Bone marrow (tissue), 2 donors: ENCODE data around the gene STK17A.

Source experiments
- DNase-seq, 2 donors: peaks; one replicate each; lab custom pipeline; 2025; lab: John Stamatoyannopoulos, UW

STK17A gene

DNA sequence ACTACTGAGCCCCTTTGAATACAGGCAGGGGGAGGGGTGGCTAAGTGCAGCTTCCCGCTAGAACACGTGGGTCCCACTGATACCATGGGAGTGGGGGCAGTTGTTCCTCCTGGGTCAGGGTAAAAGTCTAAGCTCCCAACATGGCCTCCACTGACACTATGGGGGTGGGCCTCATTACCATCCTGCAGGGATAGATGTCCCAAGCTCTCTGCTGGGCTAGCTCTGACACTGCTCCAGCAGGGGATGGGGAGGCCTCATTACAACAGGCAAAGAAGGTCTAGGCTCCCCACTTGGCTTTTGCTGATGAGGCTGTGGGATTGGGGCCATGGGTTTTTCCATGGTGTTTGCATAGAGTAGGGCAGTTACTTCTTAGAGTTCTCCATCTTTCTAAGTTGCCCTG lies 51.5 kb downstream of the STK17A start:
- DNase-seq = no peak

DNA sequence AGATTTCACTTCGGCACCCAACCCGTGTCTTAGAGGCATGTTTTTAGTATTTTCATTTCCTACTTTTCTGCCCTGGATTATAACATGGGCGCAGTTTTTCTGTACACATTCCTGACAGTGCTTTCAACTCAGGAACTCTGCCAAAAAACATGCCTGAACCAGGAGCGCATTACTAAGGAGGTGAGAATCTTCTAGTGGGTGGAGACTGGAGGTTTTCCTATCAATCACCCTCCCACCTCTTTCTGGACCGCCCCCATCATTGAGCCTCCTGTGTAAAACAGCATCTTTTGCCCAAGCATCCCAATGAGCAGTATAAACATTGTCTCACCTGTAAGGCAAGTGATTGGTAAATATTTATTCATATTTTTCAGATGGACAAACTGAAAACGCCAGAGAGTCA lies 53.2 kb downstream of the STK17A start:
- no peak for DNase-seq

DNA sequence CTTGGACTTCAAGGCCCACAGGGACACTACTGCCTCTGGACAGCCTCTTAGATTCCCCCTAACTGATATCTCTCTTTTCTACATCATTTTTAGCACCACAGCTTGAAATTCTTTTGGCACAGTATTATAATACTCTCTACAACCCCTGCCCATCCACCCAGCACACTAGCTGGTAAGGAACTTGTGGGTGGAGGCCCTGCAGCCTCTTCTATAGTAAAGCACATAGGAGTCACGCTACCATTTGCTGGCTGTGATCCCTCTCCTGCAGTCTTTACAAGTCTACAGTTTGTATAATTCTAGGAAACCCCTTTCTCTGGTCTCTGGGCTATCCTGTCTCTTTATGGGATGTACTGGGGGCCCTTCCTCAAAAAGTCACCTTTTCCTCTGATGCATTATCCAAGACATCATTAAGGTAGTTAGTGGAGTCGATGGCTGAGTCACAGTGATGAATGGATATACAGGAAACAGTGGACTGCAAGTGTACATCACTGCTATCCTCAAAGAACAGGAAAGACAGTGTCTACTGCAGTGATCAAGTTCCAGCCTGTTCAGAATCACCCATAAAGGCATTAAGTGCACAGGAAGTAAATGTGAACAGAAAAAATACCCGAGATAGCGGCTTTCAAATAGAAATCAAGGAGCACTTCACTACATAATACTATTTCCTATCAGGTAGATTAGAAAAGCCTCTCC lies 54.4 kb downstream of the STK17A start:
- no peak for DNase-seq

DNA sequence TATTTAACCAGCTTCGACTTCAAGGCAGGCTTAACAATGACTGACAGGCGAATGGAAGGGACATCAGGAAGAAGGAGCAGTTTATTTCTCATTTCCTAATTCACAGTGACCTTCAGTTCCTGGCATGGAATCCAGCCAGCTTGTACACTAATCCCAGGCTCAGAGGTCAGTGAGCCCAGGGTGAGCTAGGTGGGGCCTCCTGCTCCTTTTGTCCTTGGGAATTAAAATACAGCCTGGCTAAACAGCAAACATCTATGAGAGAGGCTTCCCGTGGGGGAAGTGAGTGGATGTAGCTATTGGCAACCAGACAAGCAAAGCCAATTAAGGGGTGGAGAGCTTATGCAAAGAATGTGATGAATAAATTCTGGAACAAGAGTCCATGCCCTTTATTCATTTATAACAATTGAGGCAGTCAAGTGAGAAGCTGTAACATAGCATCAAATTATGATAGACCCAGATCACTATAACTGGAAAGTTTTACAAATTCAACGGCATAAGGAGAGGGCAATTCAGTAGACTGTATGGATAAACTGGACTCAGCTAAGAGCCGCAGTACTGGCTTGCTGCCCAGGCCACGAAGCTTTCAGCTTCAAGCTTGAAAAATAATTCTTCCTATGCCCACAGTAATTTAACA lies 57.1 kb downstream of the STK17A start:
- no peak for DNase-seq

DNA sequence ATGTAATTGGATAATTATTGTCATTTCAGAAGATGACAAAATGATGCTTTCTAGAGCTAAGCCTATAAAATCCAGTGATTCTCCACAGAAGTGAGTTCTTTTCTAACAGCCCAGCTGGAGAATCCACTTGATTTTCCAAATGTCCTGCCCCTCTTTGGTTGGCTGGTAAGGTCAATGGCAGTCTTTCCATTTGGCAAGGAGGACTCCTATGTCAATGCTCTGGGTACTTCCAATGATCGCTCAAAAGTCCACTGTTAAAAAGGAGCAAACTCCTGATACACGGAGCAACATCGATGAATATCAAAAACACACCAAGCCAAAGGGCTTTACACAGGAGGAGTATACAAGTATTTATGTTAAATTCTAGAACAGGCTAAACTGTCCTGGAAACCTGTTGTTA lies 57.8 kb downstream of the STK17A start:
- DNase-seq = no peak

DNA sequence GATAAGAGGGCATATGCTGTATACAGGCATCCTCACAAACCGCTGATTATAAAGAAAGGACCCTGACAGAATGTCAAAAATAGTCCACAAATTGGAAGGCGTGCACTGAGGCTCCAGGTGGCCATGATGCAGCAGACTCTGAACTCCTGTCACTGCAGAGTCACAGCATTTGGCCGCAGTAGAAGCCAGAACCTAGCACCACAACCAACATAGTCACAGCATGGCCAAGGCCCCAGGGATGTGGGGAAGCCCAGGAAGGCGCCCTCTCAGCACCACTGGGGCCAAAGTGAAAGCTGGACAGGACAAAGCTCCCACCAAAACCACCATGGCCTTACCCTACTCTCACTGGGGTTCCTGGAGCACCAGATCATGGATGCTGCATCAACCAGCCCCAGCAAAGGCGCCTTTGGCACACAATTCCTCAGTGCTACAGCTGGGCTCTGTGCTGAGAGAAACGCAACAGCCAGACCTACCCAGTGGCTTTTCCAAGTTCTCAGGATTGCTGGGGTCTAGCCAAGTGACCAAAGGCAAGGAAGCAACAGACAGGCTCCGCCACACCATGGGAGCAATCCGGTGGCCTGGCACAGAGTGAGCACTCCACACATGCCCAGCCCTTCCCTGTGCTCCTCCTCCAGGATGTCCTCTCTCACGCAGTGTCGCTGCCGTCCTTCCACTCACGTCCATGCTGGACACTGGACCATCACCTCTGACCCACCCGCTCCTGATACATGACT lies 60.2 kb downstream of the STK17A start:
- DNase-seq = no peak

DNA sequence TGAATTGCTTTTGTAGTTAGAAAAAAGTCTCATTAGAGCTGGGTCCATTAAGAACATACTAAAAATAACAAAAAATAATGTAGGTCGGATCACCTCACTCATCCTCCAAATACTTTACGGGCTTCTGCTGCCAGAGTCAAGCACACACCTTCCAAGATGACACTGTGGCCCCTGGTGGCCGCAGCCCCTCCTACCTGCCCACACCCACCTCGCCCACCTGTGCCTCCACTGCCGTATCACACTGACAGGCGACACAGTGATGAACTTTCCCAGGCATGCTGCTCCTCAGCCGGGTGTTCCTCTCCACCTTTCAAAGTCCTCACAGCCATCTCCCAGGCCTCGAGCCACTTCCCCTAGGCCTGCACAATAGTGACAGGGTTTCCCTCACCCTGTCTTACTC lies 60.9 kb downstream of the STK17A start:
- DNase-seq = no peak

DNA sequence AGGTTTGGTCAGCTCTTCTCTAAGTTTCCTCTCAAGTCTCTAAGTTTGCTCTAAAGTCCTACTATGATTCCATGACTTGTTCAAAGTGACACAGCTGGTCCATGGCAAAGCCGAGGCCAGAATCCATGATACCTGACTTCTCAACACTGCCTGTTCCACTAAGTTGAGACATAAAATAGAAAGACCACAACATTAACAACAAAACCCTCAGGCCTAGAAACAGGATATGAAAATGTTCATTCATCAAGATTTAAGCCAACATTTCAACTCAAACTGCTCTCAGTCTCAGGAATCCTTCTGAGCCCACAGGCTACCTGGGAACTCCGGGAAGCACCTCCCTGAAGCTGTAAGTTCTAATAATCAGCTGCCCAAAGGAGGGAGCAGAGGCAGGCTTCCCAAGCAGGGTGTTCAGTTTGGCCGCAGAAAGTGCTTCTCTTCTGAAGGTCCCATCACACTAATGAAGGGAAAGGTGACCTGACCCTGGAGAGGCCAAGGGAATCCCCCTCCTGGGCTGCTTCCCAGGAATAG lies 62.9 kb downstream of the STK17A start:
- no peak for DNase-seq

DNA sequence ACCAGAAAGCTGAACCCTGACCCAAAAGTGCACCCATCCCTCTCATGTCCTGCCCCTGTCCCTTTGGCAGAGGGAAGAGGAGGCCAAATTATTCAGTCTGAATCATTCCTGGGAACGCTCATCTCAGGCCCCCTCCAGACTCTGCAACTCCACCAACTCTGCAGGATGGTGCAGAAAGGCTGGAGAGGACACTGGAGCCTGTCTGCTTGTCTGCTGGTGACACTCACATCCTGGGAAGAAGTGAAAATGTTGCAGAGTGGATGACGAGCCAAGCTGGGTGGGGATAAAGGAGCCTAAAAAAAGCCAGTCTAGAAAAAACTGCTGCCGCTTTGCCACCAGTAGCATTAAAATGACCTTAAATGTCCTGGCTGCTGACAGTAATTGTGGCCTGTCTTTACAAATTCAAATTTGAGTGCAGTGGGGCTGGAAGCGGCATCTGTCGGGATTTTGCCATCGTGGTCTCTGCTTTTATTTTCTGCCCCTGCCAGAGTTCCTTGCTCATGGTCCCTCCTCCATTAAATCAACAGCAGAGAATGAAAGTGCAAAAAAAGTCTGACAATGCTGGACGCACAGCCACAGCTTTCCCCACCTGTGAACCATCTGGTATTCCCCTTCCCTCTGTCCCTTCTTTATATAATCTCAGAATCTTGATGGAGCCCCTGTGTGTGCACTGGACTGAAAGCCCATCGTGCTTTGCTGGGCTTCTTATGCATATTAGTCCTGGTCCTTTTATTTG lies 63.9 kb downstream of the STK17A start:
- no peak for DNase-seq

DNA sequence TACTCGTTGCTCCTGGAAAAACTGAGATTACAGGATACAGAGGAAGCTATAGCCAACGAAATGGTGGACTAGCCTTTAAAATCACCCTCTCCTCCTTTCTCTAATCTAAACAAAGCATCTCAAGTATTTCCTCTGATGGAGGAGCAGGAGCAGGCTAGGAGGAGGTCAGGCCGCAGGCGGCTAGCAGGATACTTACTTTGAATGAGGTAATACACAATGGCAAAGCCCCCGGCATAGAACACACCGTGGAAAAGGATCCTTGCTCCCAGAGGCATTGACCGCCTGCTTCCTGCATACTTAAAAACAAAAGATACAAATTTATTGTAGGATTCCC lies 64.4 kb downstream of the STK17A start:
- no peak for DNase-seq

DNA sequence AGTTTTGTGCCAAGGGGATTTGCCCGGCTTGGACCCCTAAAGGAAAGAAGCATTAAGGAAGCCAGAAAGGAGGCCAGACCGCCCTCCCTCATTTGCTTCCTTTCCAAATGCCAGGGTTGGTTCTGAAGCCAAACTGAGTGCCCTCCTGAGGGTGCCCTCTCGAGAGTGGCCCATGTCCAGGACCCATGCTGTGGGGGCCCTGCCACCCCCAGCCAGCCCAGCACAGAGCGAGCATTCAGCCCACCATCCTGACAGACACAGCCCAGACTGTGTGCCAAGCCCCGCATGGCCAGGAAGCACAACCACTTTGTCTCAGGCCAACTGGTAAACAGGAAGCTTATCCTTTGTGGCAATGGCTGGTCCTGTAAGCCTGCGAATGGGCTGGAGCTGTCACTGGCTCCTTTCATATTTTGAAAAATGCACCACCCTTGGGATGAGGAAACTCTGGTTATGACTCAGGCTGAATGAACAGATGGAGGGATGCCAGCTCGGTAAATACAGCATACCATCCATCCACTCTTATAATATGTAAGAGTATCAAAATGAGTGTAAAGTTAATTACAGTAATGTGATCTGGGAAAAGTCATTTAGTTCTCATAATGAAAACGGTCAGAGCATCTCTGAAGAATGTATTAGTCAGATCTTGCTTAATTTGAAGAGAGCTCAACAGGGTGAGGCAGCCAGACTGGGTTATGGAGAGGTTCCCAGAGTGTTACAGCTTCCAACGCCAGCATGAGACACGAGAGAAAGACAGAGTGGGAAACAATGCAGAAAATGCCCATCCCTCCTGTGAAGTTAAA lies 65.0 kb downstream of the STK17A start:
- DNase-seq = peak; percentile 13 to 84

DNA sequence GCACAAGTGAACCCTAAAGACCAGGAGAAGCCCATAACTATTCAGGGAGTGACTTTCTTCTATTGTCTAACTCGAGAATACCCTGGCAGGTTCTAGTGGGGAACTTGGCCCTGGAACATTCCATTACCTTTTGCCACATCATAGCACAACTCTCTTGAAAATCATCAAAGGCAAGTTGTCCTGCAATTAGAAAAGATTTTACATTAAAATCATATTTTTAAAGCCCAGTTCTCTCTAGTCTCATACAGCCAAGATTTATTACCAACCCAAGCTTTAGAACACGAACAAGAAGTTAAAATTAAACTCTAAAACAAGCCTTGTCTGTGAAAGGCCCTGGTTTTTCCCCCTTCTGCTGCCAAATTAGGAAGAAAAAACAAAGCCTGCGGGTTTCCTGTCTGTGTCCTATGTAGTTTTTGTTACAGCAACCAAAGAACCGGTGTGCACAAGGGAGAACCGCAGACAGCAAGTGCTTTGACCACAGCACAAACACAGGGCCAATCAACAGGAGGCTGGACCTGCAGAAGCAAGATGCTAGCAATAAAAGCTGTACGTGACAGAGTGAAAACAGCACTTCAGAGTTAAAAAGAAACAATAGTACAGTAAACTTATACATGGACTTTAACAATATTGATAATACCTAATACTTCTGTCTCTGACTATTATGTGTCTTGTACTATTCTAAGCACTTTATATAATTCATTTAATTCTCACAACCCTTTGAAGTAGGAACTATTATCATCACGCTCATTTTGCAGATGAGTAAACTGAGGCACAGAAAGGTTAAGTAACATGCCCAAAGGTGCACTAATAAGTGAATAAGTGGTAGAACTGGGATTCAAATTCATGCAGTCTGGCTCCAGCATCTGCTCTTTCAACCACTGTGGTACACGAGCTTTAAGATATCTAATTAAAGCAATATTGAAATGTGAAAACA lies 65.8 kb downstream of the STK17A start:
- DNase-seq = peak in 1 of 2 donors; percentile 75

DNA sequence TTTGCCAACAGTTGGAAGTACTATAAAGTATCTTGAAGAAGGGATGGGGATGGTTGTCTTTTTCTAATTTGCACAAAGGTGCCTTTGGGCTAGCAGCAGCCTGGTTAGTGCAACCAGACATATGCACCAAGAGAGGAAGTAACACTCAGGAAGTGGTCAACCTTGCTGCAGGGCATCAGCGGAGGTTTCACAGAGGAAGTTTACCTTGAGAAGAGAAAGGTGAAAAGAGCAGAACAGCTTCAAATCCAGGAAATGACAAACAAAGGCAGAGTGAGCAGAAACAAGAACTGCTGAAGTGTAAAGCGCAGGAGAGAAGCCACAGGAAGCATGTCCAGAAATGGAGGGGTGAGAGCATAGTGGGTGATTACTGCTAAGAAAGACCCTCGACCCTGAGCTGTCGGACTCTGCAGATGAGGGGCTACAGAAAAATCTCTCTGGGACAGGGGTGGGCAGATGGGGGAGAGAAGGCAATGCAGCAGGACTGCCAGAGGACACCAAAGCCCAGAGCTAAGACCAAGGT lies 66.9 kb downstream of the STK17A start:
- DNase-seq = peak in 1 of 2 donors; percentile 16

DNA sequence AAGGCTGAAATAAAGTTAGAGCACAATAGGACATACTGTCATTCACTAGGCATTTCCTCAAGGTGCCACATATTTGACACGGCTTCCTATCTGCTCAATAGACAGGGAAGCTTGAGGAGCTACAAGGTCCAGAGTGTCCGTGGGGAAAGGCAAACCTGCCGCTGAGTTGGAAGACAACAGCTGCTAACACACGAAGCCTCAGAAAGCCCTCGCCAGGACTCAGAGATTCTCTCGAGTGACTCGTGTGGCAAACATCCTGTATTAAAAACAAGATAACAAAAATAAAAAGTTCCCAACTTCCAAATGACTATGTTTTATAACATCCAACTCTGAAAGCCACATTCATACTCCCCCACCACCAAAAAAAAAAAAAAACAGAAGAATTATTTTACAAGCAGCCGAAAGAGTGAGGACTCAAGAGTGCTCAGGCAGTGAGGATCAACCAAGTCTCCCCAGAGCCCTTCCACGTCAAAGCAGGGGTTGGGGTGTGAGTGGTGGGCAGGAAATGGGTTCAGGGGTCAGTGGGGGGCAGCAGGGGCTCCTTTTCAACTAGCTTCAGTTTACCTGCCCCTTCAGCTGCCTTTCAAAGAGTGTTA lies 67.6 kb downstream of the STK17A start:
- no peak for DNase-seq

DNA sequence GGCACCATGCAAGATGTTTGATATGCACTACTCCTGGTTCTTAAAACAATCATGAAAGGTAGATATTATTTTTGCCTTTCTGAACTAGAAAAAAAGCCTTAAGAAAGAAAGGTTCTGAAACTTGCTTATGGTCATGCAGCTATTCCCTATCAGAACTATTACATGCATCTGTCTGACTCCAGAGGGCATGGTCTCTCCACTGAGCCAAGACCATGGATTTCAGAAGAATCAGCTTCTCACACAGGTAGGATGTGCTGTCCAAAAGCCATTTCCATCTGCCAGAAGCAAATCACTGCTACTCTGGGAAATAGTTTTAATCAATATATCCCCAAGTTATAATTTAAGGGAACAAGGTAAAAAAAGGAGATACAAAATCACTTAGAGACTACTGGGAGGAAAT lies 69.5 kb downstream of the STK17A start:
- DNase-seq = no peak

DNA sequence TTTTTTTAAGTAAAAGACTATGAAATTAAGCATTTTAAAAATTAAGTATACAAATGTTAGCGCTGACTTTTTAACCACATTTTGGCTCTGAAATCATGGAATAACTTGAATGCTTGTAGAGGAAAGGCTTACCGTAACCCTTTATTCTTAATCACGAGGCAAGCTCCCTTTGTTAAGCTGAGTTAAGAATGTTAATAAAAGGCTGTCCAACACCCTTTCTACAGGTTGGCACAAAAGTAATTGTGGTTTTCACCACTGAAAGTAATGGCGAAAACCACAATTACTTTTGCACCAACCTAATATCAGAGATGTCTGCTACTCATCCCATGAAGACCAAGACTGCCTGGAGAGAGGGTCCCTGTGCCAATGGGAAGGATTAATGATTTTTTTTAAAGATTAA lies 70.6 kb downstream of the STK17A start:
- DNase-seq = no peak

DNA sequence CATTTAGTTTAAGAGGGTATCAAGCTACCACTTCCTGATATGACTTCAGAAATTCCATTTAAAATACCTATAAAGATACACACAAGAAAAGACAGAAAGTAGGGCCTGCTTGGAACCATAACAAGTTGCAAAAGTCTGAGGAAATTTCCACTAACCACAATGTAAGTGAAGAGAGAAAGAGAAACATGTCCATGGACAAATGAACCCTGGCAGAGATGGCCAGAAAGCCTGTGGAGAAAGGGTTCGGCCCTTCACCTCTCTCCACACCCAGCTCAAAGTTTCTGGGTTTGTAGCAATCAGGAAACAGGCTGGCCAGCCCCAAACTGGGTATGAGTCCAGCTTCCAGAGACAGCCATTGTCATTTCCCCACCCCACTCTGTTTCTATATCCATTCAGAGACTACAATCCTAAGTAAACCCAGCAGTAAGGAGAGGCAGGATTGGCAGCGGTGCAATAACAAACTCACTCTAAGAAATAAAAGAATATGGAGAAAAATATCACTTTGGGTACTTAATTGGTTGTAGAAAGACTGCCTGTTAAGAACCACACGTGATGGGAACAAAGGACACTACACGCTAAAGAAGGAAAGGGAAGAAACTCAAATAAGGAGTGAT lies 71.1 kb downstream of the STK17A start:
- DNase-seq = no peak

DNA sequence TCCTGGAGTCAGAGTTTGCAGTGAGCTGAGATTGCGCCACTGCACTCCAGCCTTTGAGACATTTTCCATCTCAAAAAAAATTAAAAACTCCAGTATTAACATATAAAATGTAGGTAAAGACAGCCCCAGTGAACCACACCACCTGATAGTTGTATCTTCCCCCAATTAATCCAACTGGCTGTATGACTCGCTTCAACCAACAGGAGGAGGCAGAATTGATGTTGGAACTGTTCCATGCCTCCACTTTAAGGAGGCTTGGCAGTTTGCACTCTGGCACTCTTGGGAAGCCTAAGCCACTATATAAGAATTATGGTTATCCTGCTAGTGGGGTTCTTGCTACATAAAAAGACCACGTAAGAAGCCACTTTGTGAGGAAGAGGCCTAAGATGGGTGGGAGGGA lies 72.7 kb downstream of the STK17A start:
- no peak for DNase-seq

DNA sequence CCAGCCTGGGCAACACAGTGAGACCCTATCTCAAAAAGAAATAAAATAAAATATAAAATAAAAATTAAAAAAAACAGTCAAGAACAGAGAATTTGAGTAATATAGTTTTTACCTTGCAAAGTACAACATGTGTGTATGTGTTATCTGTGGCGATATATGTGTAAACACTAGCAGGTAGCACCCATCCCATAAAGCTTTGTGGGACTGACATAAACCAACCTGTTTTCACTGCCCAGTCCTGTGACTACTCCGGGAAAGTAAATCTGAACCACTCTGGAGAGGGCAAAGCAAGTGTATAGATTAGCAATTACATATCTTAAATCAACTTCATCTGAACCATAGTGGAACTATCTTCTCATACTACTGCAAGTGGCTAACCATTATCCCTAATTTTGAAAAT lies 74.1 kb downstream of the STK17A start:
- DNase-seq = no peak
